Endothelial cell of umbilical vein (primary cell): Measurements from ENCODE around the gene NADSYN1. TPM values are rescaled to one million over a fixed set of nuclear protein-coding genes. Genes with fewer than 3 reads are reported as not detected.

Source experiments
- BruUV-seq: library from RNA; stranded (reverse); fragments of 400-500 nt; replicated peaks from 2 replicates; lab custom pipeline; 2021; lab: Mats Ljungman, UMichigan
- CTCF ChIA-PET: fragments of 300-600, 350-600 bp; sonication (Branson Sonifier 250); formaldehyde crosslinking; loops from one replicate; lab custom pipeline; 2021; ENCODE audit warnings: antibody characterized with exemption, inconsistent platforms; lab: Charles Lee
- POLR2A ChIA-PET: fragments of 300-600, 350-600 bp; sonication (Branson Sonifier 250); formaldehyde crosslinking; loops from one replicate; lab custom pipeline; 2021; ENCODE audit warnings: antibody characterized with exemption, inconsistent platforms; lab: Charles Lee
- DNase-seq: peaks from one replicate; pipeline ENCODE4 v3.0.0-alpha.2; 2011; ENCODE audit warnings: low read depth, low spot score
- FAIRE-seq: peaks from 2 replicates; lab custom pipeline; 2011; peaks lifted over from hg19 to GRCh38; lab: Jason Lieb, UNC
- H2AFZ ChIP-seq: 2 replicates; pipeline ENCODE4 v1.6.0; 2012; ENCODE audit warnings: low read depth, low read length, control low read depth, inconsistent platforms
- H3K27ac ChIP-seq: 2 replicates; pipeline ENCODE4 v1.5.1; 2011; ENCODE audit warnings: low read depth, mild to moderate bottlenecking, control low read depth, low read length, moderate library complexity; ENCODE audit not compliant: insufficient read depth
- H3K27me3 ChIP-seq, 2 experiments: 2 replicates each; pipeline versions ENCODE4 v1.6.0 to v1.6.1; 2011; ENCODE audit warnings: low read length in 2 of 2, mixed read lengths in 1 of 2; ENCODE audit not compliant: control insufficient read depth in 2 of 2, insufficient read depth in 2 of 2
- H3K36me3 ChIP-seq, 2 experiments: 2 replicates in 1 of 2; 3 replicates in 1 of 2; pipeline ENCODE4 v1.5.1; 2011; ENCODE audit warnings: low read length in 2 of 2, mild to moderate bottlenecking in 1 of 2, moderate library complexity in 1 of 2; ENCODE audit not compliant: control insufficient read depth in 2 of 2, insufficient read depth in 2 of 2; ENCODE audit errors: extremely low read depth in 1 of 2
- H3K4me1 ChIP-seq: 3 replicates; pipeline ENCODE4 v1.5.1; 2011; ENCODE audit warnings: mild to moderate bottlenecking, low read length; ENCODE audit not compliant: control insufficient read depth, insufficient read depth; ENCODE audit errors: extremely low read depth
- H3K4me2 ChIP-seq: 2 replicates; pipeline ENCODE4 v1.6.1; 2011; ENCODE audit warnings: low read length, control low read depth, mixed read lengths; ENCODE audit not compliant: insufficient read depth
- H3K4me3 ChIP-seq, 3 experiments: fragments of 200-600 bp in 1 of 3; sonication (generic), shearing (Covaris generic) in 1 of 3; replicated peaks in 1 of 3; 2 replicates each; pipeline ENCODE4 v1.5.1; 2011 to 2016; ENCODE audit warnings: control low read depth in 3 of 3, low read length in 3 of 3, mild to moderate bottlenecking in 2 of 3, inconsistent platforms in 1 of 3, low read depth in 1 of 3, moderate library complexity in 1 of 3; ENCODE audit not compliant: insufficient read depth in 1 of 3
- H3K79me2 ChIP-seq: 2 replicates; pipeline ENCODE4 v1.6.0; 2012; ENCODE audit warnings: low read length, inconsistent platforms; ENCODE audit not compliant: control insufficient read depth, insufficient read depth
- H3K9ac ChIP-seq: replicated peaks from 2 replicates; pipeline ENCODE3; 2011; ENCODE audit warnings: low read length, control low read depth; ENCODE audit not compliant: insufficient read depth; ENCODE audit errors: extremely low read depth
- H3K9me1 ChIP-seq: replicated peaks from 3 replicates; pipeline ENCODE4 v1.6.0; 2011; ENCODE audit warnings: mild to moderate bottlenecking, low read length; ENCODE audit not compliant: control insufficient read depth, insufficient read depth; ENCODE audit errors: extremely low read depth
- H3K9me3 ChIP-seq: replicated peaks from 2 replicates; pipeline ENCODE4 v1.5.1; 2012; ENCODE audit warnings: low read length, inconsistent platforms; ENCODE audit not compliant: control insufficient read depth, insufficient read depth
- H4K20me1 ChIP-seq: replicated peaks from 2 replicates; pipeline ENCODE3; 2011; ENCODE audit warnings: mild to moderate bottlenecking, low read length; ENCODE audit not compliant: control insufficient read depth, insufficient read depth; ENCODE audit errors: extremely low read depth
- CTCF ChIP-seq, 2 donors: IDR thresholded peaks; 1 replicate in 1 of 2; 2 replicates in 1 of 2; pipeline ENCODE4 v1.5.1; 2011; ENCODE audit warnings: low read length in 2 of 2, mild to moderate bottlenecking in 2 of 2, moderate library complexity in 2 of 2, control low read depth in 1 of 2, inconsistent platforms in 1 of 2, low read depth in 1 of 2; ENCODE audit not compliant: insufficient read depth in 1 of 2; ENCODE audit errors: extremely low read depth in 1 of 2
- EZH2 ChIP-seq: IDR thresholded peaks from 2 replicates; pipeline ENCODE4 v1.6.1; 2012; ENCODE audit warnings: borderline replicate concordance, low read depth, mild to moderate bottlenecking, moderate library complexity, low read length, inconsistent platforms; ENCODE audit not compliant: severe bottlenecking
- FOS ChIP-seq: IDR thresholded peaks from 2 replicates; pipeline ENCODE4 v1.6.1; 2011; ENCODE audit warnings: mild to moderate bottlenecking, low read length, moderate library complexity, borderline replicate concordance; ENCODE audit not compliant: insufficient read depth
- GATA2 ChIP-seq: IDR thresholded peaks from 2 replicates; pipeline ENCODE4 v1.7.0; 2011; ENCODE audit warnings: low read depth, mild to moderate bottlenecking, moderate library complexity, mixed read lengths, low read length; ENCODE audit not compliant: insufficient read length, insufficient read depth
- JUN ChIP-seq: IDR thresholded peaks from 2 replicates; pipeline ENCODE4 v1.6.1; 2011; ENCODE audit warnings: borderline replicate concordance, low read depth; ENCODE audit not compliant: insufficient read length, insufficient read depth
- MYC ChIP-seq: IDR thresholded peaks from one replicate; pipeline ENCODE4 v1.6.1; 2011; ENCODE audit warnings: mild to moderate bottlenecking, low read depth, low read length
- POLR2A ChIP-seq: IDR thresholded peaks from 2 replicates; pipeline ENCODE4 v1.6.1; 2012; ENCODE audit warnings: low read depth, mild to moderate bottlenecking, control low read depth, low read length
- POLR2AphosphoS5 ChIP-seq: IDR thresholded peaks from 2 replicates; pipeline ENCODE4 v1.6.1; 2012; ENCODE audit warnings: low read depth, mild to moderate bottlenecking, control low read depth, low read length, moderate library complexity; ENCODE audit not compliant: insufficient read depth
- dilution Hi-C: fragments of 300-500 bp; cut with MboI; formaldehyde crosslinking; loops from one replicate; pipeline ENCODE4 v1.15.0; 2019; ENCODE audit warnings: low sequenced_read_pairs; ENCODE audit not compliant: extremely low pct_ligation_motif_present
- intact Hi-C: fragments of 100-400 bp; cut with micrococcal nuclease; formaldehyde crosslinking; loops from one replicate; pipeline ENCODE4 v1.10.0; 2022
- polyA plus RNA-seq, 4 experiments: library from polyadenylated mRNA; depleted of rRNA in 3 of 4; stranded (reverse) in 3 of 4; unstranded in 1 of 4; fragments of >200 nt; gene quantifications; 2 replicates each; pipeline versions ENCODE4 v1.2.1 to v1.2.3, GENCODE V29; 2011 to 2012; ENCODE audit warnings: missing spikeins in 1 of 4
- total RNA-seq: library from RNA; stranded (reverse); gene quantifications from 2 replicates; pipeline ENCODE4 v1.2.3, GENCODE V29; 2021
- TF ChIP-seq, protein P1 (sequence below): IDR thresholded peaks from 2 replicates; pipeline ENCODE4 v1.6.1; 2011; ENCODE audit not compliant: insufficient read depth, insufficient read length

NADSYN1 gene
- total and polyA plus RNA-seq, 2 donors (not counting 3 experiments of a cell fraction or from before 2014, with no cell fraction given): 77.5 to 99.2 TPM

DNA sequence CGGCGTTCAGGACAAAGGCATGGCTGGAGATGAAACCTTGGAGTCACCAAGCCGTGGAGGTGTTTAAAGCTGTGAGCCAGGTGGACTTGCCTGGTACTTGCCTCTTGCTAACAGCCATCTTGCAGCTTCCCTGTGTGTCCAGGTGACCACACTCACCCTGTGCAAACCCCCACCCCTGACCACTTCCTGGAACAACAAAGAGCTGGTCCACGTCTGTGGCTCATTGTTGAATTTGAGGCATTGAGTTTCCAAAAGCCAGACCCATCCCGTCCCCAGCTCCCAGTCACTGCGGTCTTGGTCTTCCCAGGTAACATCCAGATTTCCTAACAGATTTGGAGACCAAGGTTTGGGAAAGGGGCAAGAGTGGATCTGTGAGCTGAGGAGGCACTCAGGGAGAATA, 23.3 kb upstream of the NADSYN1 start:
- Histone ChIP-seq H2AFZ (no peak overlapping the region), H3K9ac (no peak overlapping the region), H3K27ac (no peak overlapping the region), H4K20me1 (no peaks in the 10 kb centered on the region), H3K4me1 (no peaks in the 10 kb centered on the region), H3K9me3 (no peaks in the 10 kb centered on the region), H3K36me3 (no peaks in the 10 kb centered on the region), H3K27me3 (no peaks in the 10 kb centered on the region), H3K9me1 (no peaks in the 10 kb centered on the region), H3K4me2 (no peak overlapping the region), H3K4me3 (no peak overlapping the region), H3K79me2 (no peaks in the 10 kb centered on the region)
- POLR2A ChIA-PET: no interaction called here
- TF ChIP-seq JUN: no peak
- TF ChIP-seq GATA2: no peak
- TF ChIP-seq EZH2: no peak
- TF ChIP-seq POLR2A: no peak
- no peak for TF ChIP-seq FOS
- CTCF ChIA-PET: no interaction called here
- dilution Hi-C loops (no loop called here), intact Hi-C loops (no loop called here)
- DNase-seq (no peak), FAIRE-seq (no peak)
- no TSS peak for BruUV-seq

- Histone ChIP-seq H2AFZ (no peak overlapping the region), H3K4me1 (no peaks in the 10 kb centered on the region), H3K9me1 (no peaks in the 10 kb centered on the region), H3K36me3 (peaks cover 0 to 4% of the 10 kb centered on the region in 2 experiments), H3K27ac (no peak overlapping the region), H3K4me2 (no peak overlapping the region), H3K79me2 (no peaks in the 10 kb centered on the region), H4K20me1 (no peaks in the 10 kb centered on the region), H3K27me3 (no peaks in the 10 kb centered on the region), H3K9me3 (no peaks in the 10 kb centered on the region), H3K9ac (no peak overlapping the region), H3K4me3 (no peak overlapping the region)
- BruUV-seq: no TSS peak
- intact Hi-C loops: no loop called here
- no peak for TF ChIP-seq FOS
- TF ChIP-seq POLR2A: no peak
- no peak for TF ChIP-seq MYC
- TF ChIP-seq EZH2: no peak
- no peak for TF ChIP-seq CTCF (IDR thresholded peaks at IDR 0.05; ENCODE audit: extremely low read depth in 1 of 2, insufficient read depth in 1 of 2, low read depth in 1 of 2, low read length in 2 of 2)
- TF ChIP-seq GATA2: no peak
- no peak for TF ChIP-seq POLR2AphosphoS5
- TF ChIP-seq JUN: no peak
- TF ChIP-seq, protein P1, sequence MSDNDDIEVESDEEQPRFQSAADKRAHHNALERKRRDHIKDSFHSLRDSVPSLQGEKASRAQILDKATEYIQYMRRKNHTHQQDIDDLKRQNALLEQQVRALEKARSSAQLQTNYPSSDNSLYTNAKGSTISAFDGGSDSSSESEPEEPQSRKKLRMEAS: no peak
- FAIRE-seq (no peak), DNase-seq (no peak)
- dilution Hi-C loops: no loop called here
- CTCF ChIA-PET: no interaction called here
- POLR2A ChIA-PET: no interaction called here
Observed at GRCh38 chr11:71430166-71430565, 22.8 kb upstream of the NADSYN1 start.
